ENCODE results near the gene GALNT17.

- TF ChIP-seq SUZ12 (IDR thresholded peaks at IDR 0.05; ENCODE audit: extremely low read depth, insufficient read depth, insufficient read length): no peak
- TF ChIP-seq ZNF274 (IDR thresholded peaks at IDR 0.05; ENCODE audit: low read depth, low read length): no peak
Observed at GRCh38 chr7:71498381-71498780, 366.4 kb downstream of the GALNT17 start.
